ENCODE measurements around the gene PIGU.
"Not testable (repeated sequence)": the region's sequence is repeated elsewhere in the genome, so short reads cannot be mapped to it uniquely, and the experiment has no call there.

Gene PIGU

GRCh38 chr20:34624629-34625028, 52.3 kb downstream of the PIGU start:
- H3K4me3 Mint-ChIP-seq, result no peak overlapping the region
- H3K36me3 Mint-ChIP-seq, result peaks cover 56% of the 10 kb centered on the region
- DNase-seq (ENCODE audit: low spot score in 2 of 2), result no peak
- no peaks in the 10 kb centered on the region for H3K9me3 Mint-ChIP-seq
- H3K4me1 Mint-ChIP-seq, result peaks cover 33% of the 10 kb centered on the region
- no peak for ATAC-seq
- H3K27ac Mint-ChIP-seq, result no peak overlapping the region

GRCh38 chr20:34622821-34623451, 54.0 kb downstream of the PIGU start:
- Mint-ChIP-seq H3K27ac (peak overlapping the region; percentile 80), H3K36me3 (peaks cover 44% of the 10 kb centered on the region), H3K4me1 (peaks cover 34% of the 10 kb centered on the region), H3K4me3 (no peak overlapping the region), H3K9me3 (no peaks in the 10 kb centered on the region)
- DNase-seq (ENCODE audit: low spot score in 2 of 2) (no peak), ATAC-seq (peak; percentile 29)

DNA sequence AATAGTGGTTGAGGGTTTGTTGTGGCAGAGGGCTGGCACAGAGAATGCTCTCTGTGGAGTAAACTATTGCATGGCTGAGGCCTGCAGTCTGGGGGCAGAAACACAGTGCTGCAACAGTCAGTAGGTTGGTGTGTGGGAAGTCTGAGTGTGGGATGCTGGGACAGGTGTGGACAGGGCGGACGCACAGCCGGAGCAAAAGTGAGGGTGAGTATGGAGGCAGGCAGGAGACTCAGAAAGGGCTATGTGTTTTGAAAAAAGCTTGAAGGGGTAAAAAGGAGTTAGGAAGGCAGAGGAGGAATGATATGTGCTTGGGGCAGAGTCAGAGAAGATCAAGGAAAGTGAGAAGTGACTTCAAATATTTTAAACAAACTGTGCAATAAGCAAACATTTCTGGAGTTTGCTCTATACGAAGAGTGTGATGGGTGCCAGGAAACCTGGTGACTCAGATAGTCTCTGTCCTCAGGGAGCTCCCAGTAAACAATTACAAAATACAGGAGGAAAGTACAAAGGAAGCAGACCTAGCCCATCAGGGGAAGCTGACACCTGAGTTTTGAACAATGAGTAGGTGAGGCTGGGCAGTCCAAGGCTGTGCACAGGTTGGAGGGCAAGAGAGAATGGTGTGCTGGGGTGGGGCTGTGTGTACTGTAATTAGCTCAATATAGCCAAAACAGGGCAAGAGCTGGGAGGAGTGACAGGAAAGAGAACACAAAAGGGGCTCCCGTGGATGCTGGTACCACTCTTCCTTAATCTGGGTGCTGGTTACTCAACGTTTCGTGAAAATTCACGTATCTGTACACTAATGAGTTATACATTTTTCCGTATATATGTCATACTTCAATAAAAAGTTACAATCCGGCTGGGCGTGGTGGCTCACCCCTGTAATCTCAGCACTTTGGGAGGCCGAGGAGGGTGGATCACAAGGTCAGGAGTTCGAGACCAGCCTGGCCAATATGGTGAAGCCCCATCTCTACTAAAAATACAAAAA, 55.2 kb downstream of the PIGU start:
- H3K4me1 Mint-ChIP-seq, result peaks cover 34% of the 10 kb centered on the region
- peaks cover 32% of the 10 kb centered on the region for H3K36me3 Mint-ChIP-seq
- ATAC-seq (peak; percentile 38), DNase-seq (ENCODE audit: low spot score in 2 of 2) (no peak)
- no peaks in the 10 kb centered on the region for H3K9me3 Mint-ChIP-seq
- H3K4me3 Mint-ChIP-seq, result peak overlapping the region; percentile 2
- H3K27ac Mint-ChIP-seq, result peak overlapping the region; percentile 5

GRCh38 chr20:34621036-34621343, 55.9 kb downstream of the PIGU start:
- ATAC-seq (no peak), DNase-seq (ENCODE audit: low spot score in 2 of 2) (no peak)
- Mint-ChIP-seq H3K9me3 (no peaks in the 10 kb centered on the region), H3K27ac (peak overlapping the region; percentile 5), H3K4me3 (peak overlapping the region; percentile 2), H3K36me3 (peaks cover 28% of the 10 kb centered on the region), H3K4me1 (peaks cover 34% of the 10 kb centered on the region)

- Mint-ChIP-seq H3K27ac (peak overlapping the region; percentile 1), H3K36me3 (peaks cover 41% of the 10 kb centered on the region)
Observed at GRCh38 chr20:34618676-34619075, 58.2 kb downstream of the PIGU start.

DNA sequence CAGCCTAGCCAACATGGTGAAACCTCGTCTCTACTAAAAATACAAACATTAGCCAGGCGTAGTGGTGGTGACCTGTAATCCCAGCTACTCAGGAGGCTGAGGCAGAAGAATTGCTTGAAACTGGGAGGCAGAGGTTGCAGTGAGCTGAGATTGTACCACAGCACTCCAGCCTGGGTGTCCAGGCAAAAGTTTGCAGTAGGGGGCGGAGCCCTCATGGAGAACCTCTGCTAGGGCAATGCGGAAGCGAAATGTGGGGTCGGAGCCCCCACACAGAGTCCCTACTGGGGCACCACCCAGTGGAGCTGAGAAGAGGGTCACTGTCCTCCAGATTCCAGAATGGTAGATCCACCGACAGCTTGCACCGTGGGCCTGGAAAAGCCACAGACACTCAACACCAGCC, 60.0 kb downstream of the PIGU start:
- H3K36me3 Mint-ChIP-seq, result peaks cover 50% of the 10 kb centered on the region
- H3K4me3 Mint-ChIP-seq; DNase-seq (ENCODE audit: low spot score in 2 of 2); ATAC-seq; H3K9me3 Mint-ChIP-seq; H3K27ac Mint-ChIP-seq: not testable (repeated sequence)
- peaks cover 22% of the 10 kb centered on the region for H3K4me1 Mint-ChIP-seq

More at GRCh38 chr20:34618676-34619075, 58.2 kb downstream of the PIGU start:
- no peak for ATAC-seq
- H3K4me3 Mint-ChIP-seq, result no peak overlapping the region
- H3K4me1 Mint-ChIP-seq, result peaks cover 34% of the 10 kb centered on the region
- no peak for DNase-seq (ENCODE audit: low spot score in 2 of 2)
- no peaks in the 10 kb centered on the region for H3K9me3 Mint-ChIP-seq

- H3K4me3 Mint-ChIP-seq, result no peak overlapping the region
- peaks cover 43% of the 10 kb centered on the region for H3K36me3 Mint-ChIP-seq
- H3K4me1 Mint-ChIP-seq, result peaks cover 9% of the 10 kb centered on the region
- no peaks in the 10 kb centered on the region for H3K9me3 Mint-ChIP-seq
- DNase-seq (ENCODE audit: low spot score in 2 of 2) (no peak), ATAC-seq (no peak)
- no peak overlapping the region for H3K27ac Mint-ChIP-seq
Observed at GRCh38 chr20:34615477-34615876, 61.4 kb downstream of the PIGU start.

GRCh38 chr20:34611976-34612375, 64.9 kb downstream of the PIGU start:
- not testable (repeated sequence) for H3K4me1 Mint-ChIP-seq; ATAC-seq; H3K9me3 Mint-ChIP-seq; DNase-seq (ENCODE audit: low spot score in 2 of 2); H3K4me3 Mint-ChIP-seq; H3K27ac Mint-ChIP-seq
- H3K36me3 Mint-ChIP-seq, result peaks cover 39% of the 10 kb centered on the region

GRCh38 chr20:34607066-34607465, 69.8 kb downstream of the PIGU start:
- H3K27ac Mint-ChIP-seq, result no peak overlapping the region
- H3K4me3 Mint-ChIP-seq, result no peak overlapping the region
- H3K4me1 Mint-ChIP-seq, result no peaks in the 10 kb centered on the region
- ATAC-seq, result no peak
- DNase-seq (ENCODE audit: low spot score in 2 of 2), result no peak
- H3K9me3 Mint-ChIP-seq, result no peaks in the 10 kb centered on the region
- H3K36me3 Mint-ChIP-seq, result peaks cover 16% of the 10 kb centered on the region

DNA sequence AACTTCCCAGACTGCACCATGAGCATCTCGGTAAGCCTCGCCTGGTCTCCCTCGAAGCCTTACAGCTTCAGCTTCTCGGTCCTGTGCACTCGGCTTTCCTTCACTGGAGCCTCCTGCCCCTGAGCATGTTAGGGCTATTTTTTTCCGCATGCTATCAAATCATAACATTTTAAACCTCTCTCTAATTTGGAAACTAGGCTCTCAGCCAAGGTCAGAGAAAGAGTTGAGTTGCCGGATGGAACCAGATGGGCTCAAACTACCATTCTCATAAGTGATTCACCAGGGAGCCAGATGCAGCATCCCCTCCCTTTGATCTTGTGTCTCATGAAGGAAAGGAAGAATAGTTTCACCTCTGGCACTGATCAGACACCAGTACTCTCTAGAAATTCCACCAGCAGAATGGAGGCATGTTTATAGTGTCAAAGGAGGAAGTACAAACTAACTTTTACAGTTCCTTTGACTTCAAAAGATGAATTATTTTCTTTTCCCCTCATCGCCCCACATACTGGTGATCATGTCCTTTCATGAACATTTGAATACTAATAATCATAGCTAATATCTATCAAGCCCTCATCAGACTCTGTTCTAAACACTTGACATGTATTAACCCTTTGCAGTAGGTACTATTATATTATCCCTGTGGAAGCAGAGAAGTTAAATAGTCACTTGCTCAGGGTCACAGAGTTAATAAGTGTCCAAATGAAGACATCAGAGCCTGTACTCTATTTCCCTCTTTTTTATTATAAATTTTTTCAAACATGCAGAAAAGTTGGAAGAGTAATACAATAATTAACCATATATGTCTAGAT, 71.7 kb downstream of the PIGU start:
- DNase-seq (ENCODE audit: low spot score in 2 of 2) (no peak), ATAC-seq (no peak)
- Mint-ChIP-seq H3K9me3 (no peaks in the 10 kb centered on the region), H3K4me3 (no peak overlapping the region), H3K36me3 (peaks cover 17% of the 10 kb centered on the region), H3K27ac (peak overlapping the region; percentile 54), H3K4me1 (no peaks in the 10 kb centered on the region)

- no peak for ATAC-seq
- H3K4me3 Mint-ChIP-seq, result no peak overlapping the region
- H3K27ac Mint-ChIP-seq, result no peak overlapping the region
- no peaks in the 10 kb centered on the region for H3K9me3 Mint-ChIP-seq
- no peak for DNase-seq (ENCODE audit: low spot score in 2 of 2)
- no peaks in the 10 kb centered on the region for H3K4me1 Mint-ChIP-seq
- peaks cover 17% of the 10 kb centered on the region for H3K36me3 Mint-ChIP-seq
Observed at GRCh38 chr20:34600892-34601653, 75.8 kb downstream of the PIGU start.

- no peaks in the 10 kb centered on the region for H3K9me3 Mint-ChIP-seq
- ATAC-seq (no peak), DNase-seq (ENCODE audit: low spot score in 2 of 2) (no peak)
- no peaks in the 10 kb centered on the region for H3K4me1 Mint-ChIP-seq
- H3K4me3 Mint-ChIP-seq, result no peak overlapping the region
- H3K27ac Mint-ChIP-seq, result no peak overlapping the region
- H3K36me3 Mint-ChIP-seq, result peaks cover 14% of the 10 kb centered on the region
Observed at GRCh38 chr20:34595377-34596184, 81.3 kb downstream of the PIGU start.

- DNase-seq (ENCODE audit: low spot score in 2 of 2) (no peak), ATAC-seq (no peak)
- Mint-ChIP-seq H3K9me3 (no peaks in the 10 kb centered on the region), H3K4me1 (peaks cover 4% of the 10 kb centered on the region), H3K4me3 (no peak overlapping the region), H3K36me3 (peaks cover 34% of the 10 kb centered on the region), H3K27ac (no peak overlapping the region)
Observed at GRCh38 chr20:34586488-34587163, 90.3 kb downstream of the PIGU start.

GRCh38 chr20:34585019-34585418, 91.9 kb downstream of the PIGU start:
- DNase-seq (ENCODE audit: low spot score in 2 of 2), result no peak
- ATAC-seq, result no peak
- H3K27ac Mint-ChIP-seq, result no peak overlapping the region
- no peaks in the 10 kb centered on the region for H3K9me3 Mint-ChIP-seq
- H3K4me3 Mint-ChIP-seq, result no peak overlapping the region
- peaks cover 20% of the 10 kb centered on the region for H3K4me1 Mint-ChIP-seq
- H3K36me3 Mint-ChIP-seq, result peaks cover 29% of the 10 kb centered on the region
